Thoracic aorta (tissue), 2 donors: Measurements from ENCODE around the gene TRIM44. TPM values are rescaled to one million over a fixed set of nuclear protein-coding genes. Genes with fewer than 3 reads are reported as not detected.

Experiments used
- ATAC-seq: fragments of 150-250 bp; one replicate; pipeline ENCODE4 v1.8.0; 2017; ENCODE audit warnings: low read depth; ENCODE audit not compliant: insufficient number of reproducible peaks, low FRiP score
- DNase-seq: peaks from one replicate; pipeline ENCODE4 v3.0.0-alpha.2; 2020; ENCODE audit warnings: low spot score
- H3K27ac ChIP-seq, 2 donors: fragments of 200-600 bp; sonication (generic); 1 replicate in 1 of 2; 2 replicates in 1 of 2; pipeline ENCODE4 v1.5.1; 2016; ENCODE audit warnings: mild to moderate bottlenecking in 2 of 2, moderate library complexity in 2 of 2
- H3K27me3 ChIP-seq: fragments of 200-600 bp; sonication (generic); replicated peaks from 2 replicates; pipeline ENCODE4 v1.6.0; 2016; ENCODE audit warnings: mild to moderate bottlenecking; ENCODE audit not compliant: insufficient read depth
- H3K36me3 ChIP-seq: fragments of 200-600 bp; sonication (generic); one replicate; pipeline ENCODE4 v1.5.1; 2016
- H3K4me1 ChIP-seq, 2 donors: fragments of 200-600 bp; sonication (generic); 1 replicate in 1 of 2; 2 replicates in 1 of 2; pipeline versions ENCODE4 v1.5.1 to v1.6.0; 2016; ENCODE audit warnings: low read depth in 2 of 2, mild to moderate bottlenecking in 1 of 2; ENCODE audit not compliant: control insufficient read depth in 1 of 2
- H3K4me3 ChIP-seq: fragments of 200-600 bp; sonication (generic); 2 replicates; pipeline ENCODE4 v1.5.1; 2016; ENCODE audit warnings: mild to moderate bottlenecking
- H3K9me3 ChIP-seq: fragments of 200-600 bp; sonication (generic); 2 replicates; pipeline ENCODE4 v1.5.1; 2016
- total RNA-seq, 2 donors: library from RNA; depleted of rRNA; stranded (reverse); fragments of >200 nt; gene quantifications; one replicate each; pipeline versions ENCODE4 v1.1.0 to v1.2.3, GENCODE V29; 2016
- TF ChIP-seq, protein P1 (sequence below): fragments of 200-600 bp; sonication (generic); IDR thresholded peaks from one replicate; pipeline ENCODE4 v1.5.1; 2019; ENCODE audit warnings: antibody characterized with exemption

The TRIM44 gene, protein sequence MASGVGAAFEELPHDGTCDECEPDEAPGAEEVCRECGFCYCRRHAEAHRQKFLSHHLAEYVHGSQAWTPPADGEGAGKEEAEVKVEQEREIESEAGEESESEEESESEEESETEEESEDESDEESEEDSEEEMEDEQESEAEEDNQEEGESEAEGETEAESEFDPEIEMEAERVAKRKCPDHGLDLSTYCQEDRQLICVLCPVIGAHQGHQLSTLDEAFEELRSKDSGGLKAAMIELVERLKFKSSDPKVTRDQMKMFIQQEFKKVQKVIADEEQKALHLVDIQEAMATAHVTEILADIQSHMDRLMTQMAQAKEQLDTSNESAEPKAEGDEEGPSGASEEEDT
- total RNA-seq: 10 to 100 TPM; 26.0 to 26.8 TPM

DNA sequence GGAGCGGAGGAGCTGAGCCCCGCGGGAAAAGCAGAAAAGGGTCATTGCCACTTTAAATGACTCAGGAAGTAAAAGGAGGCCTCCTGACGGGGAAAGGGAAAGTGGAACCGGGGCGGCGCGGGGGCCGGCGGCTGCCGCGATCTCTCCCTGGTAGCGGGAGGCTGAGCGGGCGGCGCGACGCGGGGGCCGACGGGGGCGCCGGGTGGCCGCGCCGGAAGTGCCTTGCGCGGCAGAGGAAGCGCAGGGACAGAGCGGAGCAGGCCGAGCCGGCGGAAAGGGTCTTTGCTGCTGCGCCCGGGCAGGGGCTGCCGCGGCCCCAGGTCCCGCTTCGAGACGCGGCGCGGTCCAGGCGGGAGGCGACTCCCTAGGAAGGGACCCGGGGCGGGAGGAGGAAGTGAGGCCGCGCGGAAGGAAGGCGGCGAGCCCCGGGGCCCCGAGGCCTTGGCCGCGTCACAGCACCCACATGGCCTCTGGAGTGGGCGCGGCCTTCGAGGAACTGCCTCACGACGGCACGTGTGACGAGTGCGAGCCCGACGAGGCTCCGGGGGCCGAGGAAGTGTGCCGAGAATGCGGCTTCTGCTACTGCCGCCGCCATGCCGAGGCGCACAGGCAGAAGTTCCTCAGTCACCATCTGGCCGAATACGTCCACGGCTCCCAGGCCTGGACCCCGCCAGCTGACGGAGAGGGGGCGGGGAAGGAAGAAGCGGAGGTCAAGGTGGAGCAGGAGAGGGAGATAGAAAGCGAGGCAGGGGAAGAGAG, at the start of gene TRIM44:
Gene TRIM44, plus strand, starts transcription at position 127 of the 759 bp plus-strand sequence. Its CDS starts 337 bp downstream, at position 464.
- ATAC-seq: peak; percentile 85
- H3K9me3 ChIP-seq: peaks cover 12% of the 10 kb centered on the region

DNA sequence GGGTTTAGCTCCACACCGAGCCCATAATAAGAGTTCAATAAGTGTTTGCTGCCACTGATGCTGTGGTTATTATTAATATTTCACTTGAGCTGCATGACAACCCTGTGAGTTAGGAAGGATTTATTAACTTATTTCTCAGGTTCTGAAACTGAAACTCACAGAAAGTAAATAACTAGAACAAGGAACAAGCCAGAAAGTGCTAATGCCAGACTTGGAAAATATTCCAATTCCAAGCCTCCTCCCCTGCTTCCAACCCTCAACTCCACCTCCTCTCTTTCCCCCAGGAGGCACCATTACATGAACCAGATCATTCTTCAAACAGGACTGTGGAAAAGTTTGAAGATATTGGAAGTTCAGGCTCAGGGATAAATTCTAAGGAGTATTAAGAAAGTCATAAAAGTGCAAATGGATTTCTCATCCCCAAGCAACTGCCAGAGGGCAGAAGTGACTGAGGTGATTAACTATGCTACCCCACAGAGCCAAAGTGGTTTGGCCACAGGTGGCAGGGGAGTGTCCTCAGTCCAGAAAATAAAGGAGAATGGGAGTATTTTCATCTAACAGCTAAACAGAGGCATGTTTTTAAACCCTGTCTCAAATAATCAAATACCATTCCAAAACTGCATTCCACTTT, 47.5 kb upstream of the TRIM44 start:
- H3K4me3 ChIP-seq: no peak overlapping the region
- no peaks in the 10 kb centered on the region for H3K9me3 ChIP-seq
- H3K27me3 ChIP-seq: no peaks in the 10 kb centered on the region
- DNase-seq: no peak
- no peak for ATAC-seq
- H3K36me3 ChIP-seq: no peaks in the 10 kb centered on the region
- no peak overlapping the region for H3K27ac ChIP-seq
- TF ChIP-seq, protein P1, sequence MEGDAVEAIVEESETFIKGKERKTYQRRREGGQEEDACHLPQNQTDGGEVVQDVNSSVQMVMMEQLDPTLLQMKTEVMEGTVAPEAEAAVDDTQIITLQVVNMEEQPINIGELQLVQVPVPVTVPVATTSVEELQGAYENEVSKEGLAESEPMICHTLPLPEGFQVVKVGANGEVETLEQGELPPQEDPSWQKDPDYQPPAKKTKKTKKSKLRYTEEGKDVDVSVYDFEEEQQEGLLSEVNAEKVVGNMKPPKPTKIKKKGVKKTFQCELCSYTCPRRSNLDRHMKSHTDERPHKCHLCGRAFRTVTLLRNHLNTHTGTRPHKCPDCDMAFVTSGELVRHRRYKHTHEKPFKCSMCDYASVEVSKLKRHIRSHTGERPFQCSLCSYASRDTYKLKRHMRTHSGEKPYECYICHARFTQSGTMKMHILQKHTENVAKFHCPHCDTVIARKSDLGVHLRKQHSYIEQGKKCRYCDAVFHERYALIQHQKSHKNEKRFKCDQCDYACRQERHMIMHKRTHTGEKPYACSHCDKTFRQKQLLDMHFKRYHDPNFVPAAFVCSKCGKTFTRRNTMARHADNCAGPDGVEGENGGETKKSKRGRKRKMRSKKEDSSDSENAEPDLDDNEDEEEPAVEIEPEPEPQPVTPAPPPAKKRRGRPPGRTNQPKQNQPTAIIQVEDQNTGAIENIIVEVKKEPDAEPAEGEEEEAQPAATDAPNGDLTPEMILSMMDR: no peak
- H3K4me1 ChIP-seq: peaks cover 7 to 20% of the 10 kb centered on the region in 2 donors

More for the DNA sequence above, at the start of gene TRIM44:
- peak; percentile 29 for DNase-seq
- Histone ChIP-seq H3K27me3 (no peaks in the 10 kb centered on the region), H3K36me3 (no peaks in the 10 kb centered on the region), H3K4me3 (peak within 1 kb of the TSS; percentile 95), H3K4me1 (peaks cover 14 to 26% of the 10 kb centered on the region in 2 donors), H3K27ac (peak within 1 kb of the TSS; percentile 88 to 91)
- TF ChIP-seq, protein P1: no peak

DNA sequence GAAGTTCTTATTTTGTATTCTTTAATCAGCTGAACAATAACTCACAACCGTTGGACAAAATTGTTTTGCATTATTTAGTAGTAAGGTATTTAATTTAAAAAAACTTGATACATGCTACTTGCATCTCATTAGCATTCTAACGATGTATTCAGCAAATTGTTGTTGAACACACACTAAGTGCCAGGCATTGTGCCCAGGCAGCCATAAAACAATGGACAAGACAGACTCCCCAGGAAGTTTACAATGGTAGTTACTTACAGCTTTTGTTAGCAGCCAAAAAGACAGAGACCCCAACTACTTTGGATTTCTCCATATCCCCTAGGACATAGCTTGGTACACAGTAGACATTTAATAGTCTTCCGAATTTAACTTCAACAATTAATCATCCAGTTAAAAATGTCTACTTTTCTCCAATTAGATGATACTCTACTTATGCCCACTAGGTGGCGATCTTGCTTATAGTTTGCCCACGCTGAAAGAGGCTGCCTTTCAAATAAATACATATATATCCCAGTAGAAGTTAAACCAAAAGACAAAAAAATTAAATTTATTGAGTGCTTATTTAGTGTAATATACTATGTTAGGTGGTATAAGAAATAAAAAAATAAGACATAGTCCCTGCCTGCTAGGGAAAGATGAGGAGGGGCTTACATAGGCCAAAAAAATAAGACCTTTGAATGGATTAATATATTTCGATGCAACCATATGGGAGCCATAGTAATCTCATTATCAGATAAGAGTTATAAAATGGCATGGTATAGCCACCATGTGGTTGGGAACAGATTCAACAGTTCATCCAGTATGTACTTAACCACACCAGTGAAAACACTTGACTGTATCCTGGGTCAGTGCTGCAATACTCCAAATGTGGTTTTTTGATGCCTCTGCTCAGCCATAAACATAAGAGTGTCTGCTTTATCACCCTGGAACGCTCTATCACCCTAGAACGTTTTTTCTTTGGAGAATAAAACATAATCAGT, 46.4 kb upstream of the TRIM44 start:
- no peak overlapping the region for H3K27ac ChIP-seq
- ATAC-seq: peak; percentile 42
- H3K4me3 ChIP-seq: no peak overlapping the region
- peaks cover 10 to 24% of the 10 kb centered on the region in 2 donors for H3K4me1 ChIP-seq
- no peaks in the 10 kb centered on the region for H3K27me3 ChIP-seq
- no peaks in the 10 kb centered on the region for H3K36me3 ChIP-seq
- TF ChIP-seq, protein P1: peak; percentile 77
- DNase-seq: no peak
- H3K9me3 ChIP-seq: no peaks in the 10 kb centered on the region

DNA sequence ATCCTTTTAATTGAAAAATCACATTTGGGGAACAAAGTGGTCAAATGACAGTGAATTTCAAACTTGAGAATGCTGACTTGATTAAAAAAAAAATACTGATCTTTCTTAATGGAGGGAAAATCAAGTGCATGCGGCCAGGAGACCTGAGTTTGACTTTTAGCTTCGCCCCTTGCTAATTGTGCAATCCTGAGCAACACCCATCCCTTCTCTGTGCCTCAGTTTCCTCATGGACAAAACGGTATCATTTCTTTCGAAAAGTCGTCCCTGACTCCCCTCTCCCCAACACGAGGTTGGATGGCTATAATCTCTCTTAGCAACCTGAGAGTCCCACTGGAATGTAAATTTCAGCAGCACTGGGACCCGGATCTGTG, 45.3 kb upstream of the TRIM44 start:
- DNase-seq: no peak
- peak overlapping the region; percentile 76 for H3K4me3 ChIP-seq
- ATAC-seq: no peak
- no peaks in the 10 kb centered on the region for H3K36me3 ChIP-seq
- H3K4me1 ChIP-seq: peaks cover 10 to 24% of the 10 kb centered on the region in 2 donors
- TF ChIP-seq, protein P1: no peak
- H3K27me3 ChIP-seq: no peaks in the 10 kb centered on the region
- no peak overlapping the region for H3K27ac ChIP-seq
- no peaks in the 10 kb centered on the region for H3K9me3 ChIP-seq
